ENCODE results near the gene D2HGDH.
A peak's percentile ranks its signal among the peaks of the same experiment; 100 is the strongest.
"Not testable (repeated sequence)": the region's sequence is repeated elsewhere in the genome, so short reads cannot be mapped to it uniquely, and the experiment has no call there.

Gene D2HGDH

GRCh38 chr2:241755777-241756176 is 21.3 kb downstream of the D2HGDH start:
- H3K4ac ChIP-seq (ENCODE audit: low read depth, low read length): no peak overlapping the region
- no peak overlapping the region for H2BK5ac ChIP-seq (ENCODE audit: low read depth, low read length, poor library complexity)
- no peak overlapping the region for H3K4me3 ChIP-seq (ENCODE audit: low read depth, low read length)
- H3K14ac ChIP-seq (ENCODE audit: low read length): no peak overlapping the region
- WGBS (ENCODE audit: extremely low coverage, insufficient coverage, insufficient read length): no CpG with 5 or more reads among the region's 27 CpGs
- H3K4me2 ChIP-seq (ENCODE audit: low read length): no peak overlapping the region
- H3K23ac ChIP-seq (ENCODE audit: low read length): no peak overlapping the region
- H4K12ac ChIP-seq (ENCODE audit: low read depth, low read length): no peak overlapping the region
- H3K27me3 ChIP-seq (ENCODE audit: insufficient read depth, low read length): no peaks in the 10 kb centered on the region
- H3K79me2 ChIP-seq (ENCODE audit: control insufficient read depth, insufficient read depth, low read length, poor library complexity): no peaks in the 10 kb centered on the region
- H3K4me1 ChIP-seq (ENCODE audit: control insufficient read depth in 1 of 2, insufficient read depth in 2 of 2, low read length in 2 of 2): peaks cover 0 to 2% of the 10 kb centered on the region in 2 experiments
- H3K27ac ChIP-seq (ENCODE audit: low read depth, low read length): no peak overlapping the region
- H3K9ac ChIP-seq (ENCODE audit: low read length): peak overlapping the region; percentile 4
- H3K18ac ChIP-seq (ENCODE audit: low read length): no peak overlapping the region
- no peak overlapping the region for H2AFZ ChIP-seq (ENCODE audit: insufficient read depth, low read length, poor library complexity)
- no peak for DNase-seq
- no peak overlapping the region for H2AK5ac ChIP-seq (ENCODE audit: low read length)
- H4K91ac ChIP-seq (ENCODE audit: low read depth, low read length): no peak overlapping the region
- H2BK120ac ChIP-seq (ENCODE audit: insufficient read depth, low read length, poor library complexity): no peak overlapping the region
- peaks cover 4% of the 10 kb centered on the region for H3K9me3 ChIP-seq (ENCODE audit: insufficient read depth, low read depth, low read length)
- no peaks in the 10 kb centered on the region for H3K79me1 ChIP-seq (ENCODE audit: low read length)
- H2BK12ac ChIP-seq (ENCODE audit: low read length): no peak overlapping the region
- peaks cover 23 to 30% of the 10 kb centered on the region in 2 experiments for H3K36me3 ChIP-seq (ENCODE audit: control insufficient read depth in 1 of 2, insufficient read depth in 2 of 2, low read length in 2 of 2)
- no peak overlapping the region for H4K8ac ChIP-seq (ENCODE audit: low read depth, low read length)

DNA sequence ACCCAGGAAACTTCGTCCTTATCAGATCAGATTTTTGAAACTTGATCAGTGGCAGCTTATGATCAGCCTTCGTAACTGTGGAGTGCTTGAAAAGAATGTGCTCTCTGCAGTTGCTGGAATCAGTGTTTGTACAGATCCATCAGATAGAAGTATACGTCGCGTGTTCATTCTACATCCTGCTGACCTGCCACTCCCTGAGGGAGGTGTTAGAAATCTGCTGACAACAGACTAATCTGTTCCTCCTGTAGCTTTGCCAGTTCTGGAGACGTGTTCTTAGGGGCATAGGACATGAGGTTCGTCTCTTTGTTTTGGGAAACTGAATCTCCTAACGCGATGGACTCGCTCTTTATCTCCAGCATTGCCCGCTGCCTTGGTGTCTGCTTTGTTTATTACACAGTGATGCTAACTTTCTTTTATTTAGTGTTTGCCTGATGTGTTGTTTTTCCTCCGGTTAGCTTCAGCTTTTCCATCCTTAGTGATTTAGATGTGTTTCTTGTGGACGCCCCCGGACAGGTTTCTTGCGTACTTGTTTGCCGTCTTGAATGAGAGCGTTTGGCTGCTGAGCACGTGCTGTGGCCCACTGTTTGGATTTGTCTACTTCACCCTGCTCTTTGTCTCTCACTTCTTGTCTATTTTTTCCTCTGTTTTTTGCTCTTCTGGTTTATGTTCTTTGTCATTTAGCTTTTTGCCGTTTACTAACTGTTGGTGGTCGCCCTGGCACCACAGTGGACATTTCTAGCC is 24.8 kb downstream of the D2HGDH start:
- Histone ChIP-seq H3K23ac (ENCODE audit: low read length) (no peak overlapping the region), H2BK120ac (ENCODE audit: insufficient read depth, low read length, poor library complexity) (no peak overlapping the region), H3K4ac (ENCODE audit: low read depth, low read length) (no peak overlapping the region), H4K91ac (ENCODE audit: low read depth, low read length) (no peak overlapping the region), H3K27ac (ENCODE audit: low read depth, low read length) (no peak overlapping the region), H4K8ac (ENCODE audit: low read depth, low read length) (no peak overlapping the region), H3K79me1 (ENCODE audit: low read length) (no peaks in the 10 kb centered on the region), H3K79me2 (ENCODE audit: control insufficient read depth, insufficient read depth, low read length, poor library complexity) (no peaks in the 10 kb centered on the region), H3K9me3 (ENCODE audit: insufficient read depth, low read depth, low read length) (peaks cover 4% of the 10 kb centered on the region), H2BK5ac (ENCODE audit: low read depth, low read length, poor library complexity) (no peak overlapping the region), H3K9ac (ENCODE audit: low read length) (no peak overlapping the region), H3K36me3 (ENCODE audit: control insufficient read depth in 1 of 2, insufficient read depth in 2 of 2, low read length in 2 of 2) (peaks cover 18 to 22% of the 10 kb centered on the region in 2 experiments), H2AK5ac (ENCODE audit: low read length) (no peak overlapping the region), H3K18ac (ENCODE audit: low read length) (no peak overlapping the region), H2BK12ac (ENCODE audit: low read length) (no peak overlapping the region), H4K12ac (ENCODE audit: low read depth, low read length) (no peak overlapping the region), H3K4me1 (ENCODE audit: control insufficient read depth in 1 of 2, insufficient read depth in 2 of 2, low read length in 2 of 2) (peaks cover 1 to 6% of the 10 kb centered on the region in 2 experiments), H3K4me2 (ENCODE audit: low read length) (no peak overlapping the region), H2AFZ (ENCODE audit: insufficient read depth, low read length, poor library complexity) (no peak overlapping the region), H3K27me3 (ENCODE audit: insufficient read depth, low read length) (no peaks in the 10 kb centered on the region), H3K4me3 (ENCODE audit: low read depth, low read length) (no peak overlapping the region), H3K14ac (ENCODE audit: low read length) (no peak overlapping the region)
- no CpG with 5 or more reads among the region's 20 CpGs for WGBS (ENCODE audit: extremely low coverage, insufficient coverage, insufficient read length)
- DNase-seq: no peak

DNA sequence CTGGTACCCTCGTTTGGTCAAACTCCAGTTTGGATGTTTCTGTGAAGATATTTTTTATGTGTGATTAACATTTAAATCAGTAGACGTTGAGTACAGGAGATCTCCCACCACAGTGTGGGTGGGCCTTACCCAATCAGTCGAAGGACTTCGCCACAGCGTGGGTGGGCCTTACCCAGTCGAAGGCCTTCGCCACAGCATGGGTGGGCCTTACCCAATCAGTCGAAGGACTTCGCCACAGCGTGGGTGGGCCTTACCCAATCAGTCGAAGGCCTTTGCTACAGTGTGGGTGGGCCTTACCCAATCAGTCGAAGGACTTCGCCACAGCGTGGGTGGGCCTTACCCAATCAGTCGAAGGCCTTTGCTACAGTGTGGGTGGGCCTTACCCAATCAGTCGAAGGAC is 25.5 kb downstream of the D2HGDH start:
- H3K9ac ChIP-seq (ENCODE audit: low read length); H4K91ac ChIP-seq (ENCODE audit: low read depth, low read length); H2BK12ac ChIP-seq (ENCODE audit: low read length); H4K8ac ChIP-seq (ENCODE audit: low read depth, low read length); H2BK120ac ChIP-seq (ENCODE audit: insufficient read depth, low read length, poor library complexity); H2BK5ac ChIP-seq (ENCODE audit: low read depth, low read length, poor library complexity); H3K9me3 ChIP-seq (ENCODE audit: insufficient read depth, low read depth, low read length); H3K27me3 ChIP-seq (ENCODE audit: insufficient read depth, low read length); H3K27ac ChIP-seq (ENCODE audit: low read depth, low read length); H3K4ac ChIP-seq (ENCODE audit: low read depth, low read length); H3K23ac ChIP-seq (ENCODE audit: low read length); H3K14ac ChIP-seq (ENCODE audit: low read length); H3K79me1 ChIP-seq (ENCODE audit: low read length); H2AK5ac ChIP-seq (ENCODE audit: low read length); DNase-seq; H3K79me2 ChIP-seq (ENCODE audit: control insufficient read depth, insufficient read depth, low read length, poor library complexity); H4K12ac ChIP-seq (ENCODE audit: low read depth, low read length); H3K4me2 ChIP-seq (ENCODE audit: low read length); H2AFZ ChIP-seq (ENCODE audit: insufficient read depth, low read length, poor library complexity); H3K18ac ChIP-seq (ENCODE audit: low read length); H3K4me3 ChIP-seq (ENCODE audit: low read depth, low read length): not testable (repeated sequence)
- peaks cover 7 to 13% of the 10 kb centered on the region in 2 experiments for H3K4me1 ChIP-seq (ENCODE audit: control insufficient read depth in 1 of 2, insufficient read depth in 2 of 2, low read length in 2 of 2)
- H3K36me3 ChIP-seq (ENCODE audit: control insufficient read depth in 1 of 2, insufficient read depth in 2 of 2, low read length in 2 of 2): peaks cover 14 to 22% of the 10 kb centered on the region in 2 experiments
- no CpG with 5 or more reads among the region's 16 CpGs for WGBS (ENCODE audit: extremely low coverage, insufficient coverage, insufficient read length)

DNA sequence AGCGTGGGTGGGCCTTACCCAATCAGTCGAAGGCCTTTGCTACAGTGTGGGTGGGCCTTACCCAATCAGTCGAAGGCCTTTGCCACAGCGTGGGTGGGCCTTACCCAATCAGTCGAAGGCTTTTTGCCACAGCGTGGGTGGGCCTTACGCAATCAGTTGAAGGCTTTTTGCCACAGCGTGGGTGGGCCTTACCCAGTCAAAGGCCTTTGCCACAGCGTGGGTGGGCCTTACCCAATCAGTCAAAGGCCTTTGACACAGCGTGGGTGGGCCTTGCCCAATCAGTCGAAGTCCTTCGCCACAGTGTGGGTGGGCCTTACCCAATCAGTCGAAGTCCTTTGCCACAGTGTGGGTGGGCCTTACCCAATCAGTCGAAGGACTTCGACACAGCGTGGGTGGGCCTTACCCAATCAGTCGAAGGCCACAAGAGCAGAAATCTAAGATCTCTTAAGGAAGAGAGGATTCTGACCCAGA is 25.9 kb downstream of the D2HGDH start:
- Histone ChIP-seq H2BK12ac (ENCODE audit: low read length) (no peak overlapping the region), H3K9ac (ENCODE audit: low read length) (no peak overlapping the region), H2AFZ (ENCODE audit: insufficient read depth, low read length, poor library complexity) (no peak overlapping the region), H4K8ac (ENCODE audit: low read depth, low read length) (no peak overlapping the region), H3K27me3 (ENCODE audit: insufficient read depth, low read length) (no peaks in the 10 kb centered on the region), H3K4me2 (ENCODE audit: low read length) (no peak overlapping the region), H2AK5ac (ENCODE audit: low read length) (no peak overlapping the region), H4K12ac (ENCODE audit: low read depth, low read length) (no peak overlapping the region), H2BK120ac (ENCODE audit: insufficient read depth, low read length, poor library complexity) (no peak overlapping the region), H2BK5ac (ENCODE audit: low read depth, low read length, poor library complexity) (no peak overlapping the region), H3K4ac (ENCODE audit: low read depth, low read length) (no peak overlapping the region), H3K14ac (ENCODE audit: low read length) (no peak overlapping the region), H3K79me2 (ENCODE audit: control insufficient read depth, insufficient read depth, low read length, poor library complexity) (no peaks in the 10 kb centered on the region), H4K91ac (ENCODE audit: low read depth, low read length) (no peak overlapping the region), H3K4me1 (ENCODE audit: control insufficient read depth in 1 of 2, insufficient read depth in 2 of 2, low read length in 2 of 2) (peaks cover 7 to 15% of the 10 kb centered on the region in 2 experiments), H3K18ac (ENCODE audit: low read length) (no peak overlapping the region), H3K9me3 (ENCODE audit: insufficient read depth, low read depth, low read length) (peaks cover 4% of the 10 kb centered on the region), H3K36me3 (ENCODE audit: control insufficient read depth in 1 of 2, insufficient read depth in 2 of 2, low read length in 2 of 2) (peaks cover 10 to 17% of the 10 kb centered on the region in 2 experiments), H3K23ac (ENCODE audit: low read length) (no peak overlapping the region), H3K79me1 (ENCODE audit: low read length) (no peaks in the 10 kb centered on the region), H3K4me3 (ENCODE audit: low read depth, low read length) (no peak overlapping the region), H3K27ac (ENCODE audit: low read depth, low read length) (no peak overlapping the region)
- DNase-seq: no peak
- WGBS (ENCODE audit: extremely low coverage, insufficient coverage, insufficient read length): no CpG with 5 or more reads among the region's 17 CpGs
